Liver (tissue), 9 donors: Measurements from ENCODE around the gene ERBB4. TPM values are rescaled to one million over a fixed set of nuclear protein-coding genes. Genes with fewer than 3 reads are reported as not detected.

Source experiments
- DNase-seq: peaks from one replicate; pipeline ENCODE4 v3.0.0-alpha.2; 2017; ENCODE audit warnings: low spot score
- H3K27ac ChIP-seq, 2 donors: one replicate each; pipeline ENCODE4 v1.7.0; 2013; ENCODE audit warnings: inconsistent platforms in 2 of 2, low read length in 2 of 2, control low read depth in 1 of 2, low read depth in 1 of 2, mild to moderate bottlenecking in 1 of 2
- H3K27me3 ChIP-seq, 4 donors: one replicate each; pipeline versions ENCODE4 v1.6.1 to v1.7.0; 2013; ENCODE audit warnings: low read length in 3 of 4, inconsistent platforms in 1 of 4, mild to moderate bottlenecking in 1 of 4, moderate library complexity in 1 of 4; ENCODE audit not compliant: control insufficient read depth in 4 of 4, insufficient read depth in 4 of 4
- H3K36me3 ChIP-seq, 4 donors: one replicate each; pipeline versions ENCODE4 v1.6.1 to v1.7.0; 2013; ENCODE audit warnings: low read length in 3 of 4, mild to moderate bottlenecking in 3 of 4, low read depth in 1 of 4, moderate library complexity in 1 of 4; ENCODE audit not compliant: control insufficient read depth in 4 of 4, insufficient read depth in 3 of 4
- H3K4me1 ChIP-seq, 4 donors: one replicate each; pipeline versions ENCODE4 v1.6.1 to v1.7.0; 2013; ENCODE audit warnings: low read length in 3 of 4, mild to moderate bottlenecking in 3 of 4, moderate library complexity in 1 of 4; ENCODE audit not compliant: control insufficient read depth in 4 of 4, insufficient read depth in 4 of 4
- H3K4me3 ChIP-seq, 3 donors: one replicate each; pipeline versions ENCODE4 v1.6.1 to v1.7.0; 2013; ENCODE audit warnings: low read length in 3 of 3, control low read depth in 1 of 3, low read depth in 1 of 3, mild to moderate bottlenecking in 1 of 3
- H3K9ac ChIP-seq, 2 donors: one replicate each; pipeline ENCODE4 v1.7.0; 2013; ENCODE audit warnings: low read length in 2 of 2, mild to moderate bottlenecking in 2 of 2, moderate library complexity in 2 of 2, control low read depth in 1 of 2, low read depth in 1 of 2
- H3K9me3 ChIP-seq, 4 donors: one replicate each; pipeline versions ENCODE4 v1.6.1 to v1.7.0; 2013; ENCODE audit warnings: low read length in 3 of 4; ENCODE audit not compliant: control insufficient read depth in 4 of 4
- ATF3 ChIP-seq: IDR thresholded peaks from 2 replicates; pipeline ENCODE4 v1.6.1; 2016; ENCODE audit warnings: antibody characterized with exemption
- CTCF ChIP-seq: fragments of 150-350 bp; IDR thresholded peaks from 2 replicates; pipeline ENCODE4 v1.5.1; 2017; ENCODE audit warnings: improper control_type of control experiment, low read depth, low read length; ENCODE audit not compliant: missing input control
- EGR1 ChIP-seq, 2 donors: IDR thresholded peaks; 2 replicates each; pipeline ENCODE4 v1.6.1; 2016 to 2018; ENCODE audit warnings: antibody characterized with exemption in 2 of 2, low read depth in 2 of 2
- FOXA1 ChIP-seq: IDR thresholded peaks from 2 replicates; pipeline ENCODE4 v1.6.1; 2016; ENCODE audit warnings: antibody characterized with exemption
- FOXA2 ChIP-seq: IDR thresholded peaks from 2 replicates; pipeline ENCODE4 v1.6.1; 2016; ENCODE audit warnings: antibody characterized with exemption
- GABPA ChIP-seq, 2 donors: IDR thresholded peaks in 1 of 2; conservative IDR thresholded peaks in 1 of 2; 2 replicates each; pipeline ENCODE4 v1.6.1; 2016; ENCODE audit warnings: antibody characterized with exemption in 2 of 2, mild to moderate bottlenecking in 1 of 2, moderate library complexity in 1 of 2
- HNF4A ChIP-seq, 2 donors: conservative IDR thresholded peaks; 2 replicates each; pipeline ENCODE4 v1.6.1; 2016; ENCODE audit warnings: antibody characterized with exemption in 2 of 2, mild to moderate bottlenecking in 2 of 2
- HNF4G ChIP-seq: IDR thresholded peaks from 2 replicates; pipeline ENCODE4 v1.6.1; 2016; ENCODE audit warnings: antibody characterized with exemption
- JUND ChIP-seq, 2 donors: IDR thresholded peaks; 2 replicates each; pipeline ENCODE4 v1.6.1; 2016; ENCODE audit warnings: antibody characterized with exemption in 2 of 2
- MAX ChIP-seq: IDR thresholded peaks from 2 replicates; pipeline ENCODE4 v1.6.1; 2016; ENCODE audit warnings: antibody characterized with exemption
- NR2F2 ChIP-seq: IDR thresholded peaks from 2 replicates; pipeline ENCODE4 v1.6.1; 2016; ENCODE audit warnings: antibody characterized with exemption
- RAD21 ChIP-seq, 2 donors: IDR thresholded peaks; 2 replicates each; pipeline ENCODE4 v1.6.1; 2016; ENCODE audit warnings: antibody characterized with exemption in 2 of 2, mild to moderate bottlenecking in 2 of 2
- REST ChIP-seq: IDR thresholded peaks from 2 replicates; pipeline ENCODE4 v1.6.1; 2016; ENCODE audit warnings: antibody characterized with exemption, mild to moderate bottlenecking
- RXRA ChIP-seq, 2 donors: IDR thresholded peaks; 2 replicates each; pipeline ENCODE4 v1.6.1; 2017 to 2018; ENCODE audit warnings: antibody characterized with exemption in 2 of 2, mild to moderate bottlenecking in 1 of 2
- SP1 ChIP-seq: IDR thresholded peaks from 2 replicates; pipeline ENCODE4 v1.6.1; 2018; ENCODE audit warnings: antibody characterized with exemption, mild to moderate bottlenecking
- TAF1 ChIP-seq: conservative IDR thresholded peaks from 2 replicates; pipeline ENCODE4 v1.6.1; 2016; ENCODE audit warnings: antibody characterized with exemption, mild to moderate bottlenecking
- YY1 ChIP-seq: IDR thresholded peaks from 2 replicates; pipeline ENCODE4 v1.6.1; 2016; ENCODE audit warnings: antibody characterized with exemption, mild to moderate bottlenecking
- ZBTB33 ChIP-seq: IDR thresholded peaks from 2 replicates; pipeline ENCODE4 v1.6.1; 2016; ENCODE audit warnings: antibody characterized with exemption
- WGBS: extraction: QIAGEN DNeasy Blood & Tissue Kit; methylation state at CpG from one replicate; pipeline ENCODE4 v1.1.7; 2013; 5-methylcytosine and 5-hydroxymethylcytosine counted together
- polyA plus RNA-seq, 2 donors: library from polyadenylated mRNA; stranded (reverse) in 1 of 2; unstranded in 1 of 2; fragments of 200-250 nt in 1 of 2; fragments of >200 nt in 1 of 2; fragmentation: Nextera tagmentation in 1 of 2; extraction: Ambion mirVana in 1 of 2; gene quantifications; one replicate each; pipeline versions ENCODE4 v1.2.1 to v1.2.3, GENCODE V29; 2013 to 2015
- total RNA-seq, 2 donors: library from RNA; depleted of rRNA; stranded (reverse); fragments of >200 nt; gene quantifications; one replicate each; pipeline ENCODE4 v1.2.3, GENCODE V29; 2014
- donor health status: healthy.
- donor health status: healthy.
- donor health status: healthy.
- donor health status: healthy.
- donor health status: healthy.

ERBB4 gene
- total and polyA plus RNA-seq, 4 donors = 0.03 to 0.42 TPM; not detected in 2

- no peak for TF ChIP-seq REST
- TF ChIP-seq HNF4A (conservative IDR thresholded peaks at IDR 0.05) = no peak
- TF ChIP-seq CTCF = no peak
- no peak for TF ChIP-seq YY1
- TF ChIP-seq TAF1 = no peak
- no peak for TF ChIP-seq NR2F2
- TF ChIP-seq MAX = no peak
- no peak for TF ChIP-seq HNF4G
- no peak for TF ChIP-seq RXRA (IDR thresholded peaks at IDR 0.05)
- no peak for TF ChIP-seq JUND (IDR thresholded peaks at IDR 0.05)
- no peak for TF ChIP-seq ZBTB33
- no peak for TF ChIP-seq SP1
- TF ChIP-seq ATF3 = no peak
- TF ChIP-seq GABPA (IDR thresholded peaks at IDR 0.05 in 1 of 2, conservative IDR thresholded peaks at IDR 0.05 in 1 of 2) = no peak
- TF ChIP-seq RAD21 (IDR thresholded peaks at IDR 0.05) = no peak
- TF ChIP-seq FOXA2 = no peak
- no peak for TF ChIP-seq EGR1 (IDR thresholded peaks at IDR 0.05; ENCODE audit: low read depth in 2 of 2)
- TF ChIP-seq FOXA1 = no peak
- no peaks in the 10 kb centered on the region for H3K36me3 ChIP-seq
- no peak for DNase-seq
- H3K4me1 ChIP-seq = no peaks in the 10 kb centered on the region
- H3K4me3 ChIP-seq = no peak overlapping the region
- no peak overlapping the region for H3K27ac ChIP-seq
- WGBS = 53% methylated on average over 2 of the region's 2 CpGs
- no peaks in the 10 kb centered on the region for H3K27me3 ChIP-seq
- no peaks in the 10 kb centered on the region for H3K9me3 ChIP-seq
- no peak overlapping the region for H3K9ac ChIP-seq
These were observed 201.6 kb downstream of the ERBB4 start for GRCh38 chr2:212337036-212337435.

- Histone ChIP-seq H3K36me3 (no peaks in the 10 kb centered on the region), H3K27ac (no peak overlapping the region), H3K4me1 (no peaks in the 10 kb centered on the region), H3K9me3 (no peaks in the 10 kb centered on the region), H3K4me3 (no peak overlapping the region), H3K9ac (no peak overlapping the region), H3K27me3 (no peaks in the 10 kb centered on the region)
- TF ChIP-seq EGR1 (IDR thresholded peaks at IDR 0.05; ENCODE audit: low read depth in 2 of 2) (no peak), HNF4A (conservative IDR thresholded peaks at IDR 0.05) (no peak)
- 84% methylated on average over 4 of the region's 4 CpGs for WGBS
- DNase-seq = no peak
These were observed 208.3 kb downstream of the ERBB4 start for GRCh38 chr2:212330263-212330662.
